Peyer's patch (tissue), 4 donors: ENCODE data around the gene PGAM2. TPM values are rescaled to one million over a fixed set of nuclear protein-coding genes. Genes with fewer than 3 reads are reported as not detected.

Source experiments
- DNase-seq, 3 donors: peaks; one replicate each; pipeline ENCODE4 v3.0.0-alpha.2; 2017 to 2019
- H3K27ac ChIP-seq, 4 donors: fragments of 200-600 bp; sonication (generic); one replicate each; pipeline ENCODE4 v1.5.1; 2016 to 2019
- H3K27me3 ChIP-seq, 2 donors: fragments of 200-600 bp; sonication (generic); one replicate each; pipeline ENCODE4 v1.5.1; 2019
- H3K36me3 ChIP-seq, 3 donors: fragments of 200-600 bp; sonication (generic); one replicate each; pipeline ENCODE4 v1.5.1; 2016 to 2019
- H3K4me1 ChIP-seq, 4 donors: fragments of 200-600 bp; sonication (generic); one replicate each; pipeline ENCODE4 v1.5.1; 2016 to 2019
- H3K4me3 ChIP-seq, 4 donors: fragments of 200-600 bp; sonication (generic); 1 replicate in 3 of 4; 2 replicates in 1 of 4; pipeline ENCODE4 v1.5.1; 2016 to 2019; ENCODE audit warnings: mild to moderate bottlenecking in 1 of 4
- H3K9me3 ChIP-seq, 4 donors: fragments of 200-600 bp; sonication (generic); one replicate each; pipeline ENCODE4 v1.5.1; 2016 to 2019; ENCODE audit warnings: mild to moderate bottlenecking in 1 of 4
- POLR2A ChIP-seq, 2 donors: fragments of 450-650 bp; IDR thresholded peaks; one replicate each; pipeline ENCODE4 v1.5.1; 2017; ENCODE audit warnings: antibody characterized with exemption in 2 of 2, mild to moderate bottlenecking in 2 of 2, moderate library complexity in 2 of 2
- total RNA-seq, 4 donors: library from RNA; depleted of rRNA; stranded (reverse); fragments of >200 nt; gene quantifications; one replicate each; pipeline ENCODE4 v1.1.0, GENCODE V29; 2016
- TF ChIP-seq, protein P1 (sequence below), 6 experiments: fragments of 450-650 bp in 4 of 6; fragments of 200-600 bp in 2 of 6; sonication (generic) in 1 of 6; IDR thresholded peaks; one replicate each; pipeline ENCODE4 v1.5.1; 2017 to 2019; ENCODE audit warnings: antibody characterized with exemption in 6 of 6, mild to moderate bottlenecking in 3 of 6, moderate library complexity in 1 of 6

The PGAM2 gene
- total RNA-seq, 4 donors from 2014 or later, result 1.2 to 4.1 TPM; not detected in 2

DNA sequence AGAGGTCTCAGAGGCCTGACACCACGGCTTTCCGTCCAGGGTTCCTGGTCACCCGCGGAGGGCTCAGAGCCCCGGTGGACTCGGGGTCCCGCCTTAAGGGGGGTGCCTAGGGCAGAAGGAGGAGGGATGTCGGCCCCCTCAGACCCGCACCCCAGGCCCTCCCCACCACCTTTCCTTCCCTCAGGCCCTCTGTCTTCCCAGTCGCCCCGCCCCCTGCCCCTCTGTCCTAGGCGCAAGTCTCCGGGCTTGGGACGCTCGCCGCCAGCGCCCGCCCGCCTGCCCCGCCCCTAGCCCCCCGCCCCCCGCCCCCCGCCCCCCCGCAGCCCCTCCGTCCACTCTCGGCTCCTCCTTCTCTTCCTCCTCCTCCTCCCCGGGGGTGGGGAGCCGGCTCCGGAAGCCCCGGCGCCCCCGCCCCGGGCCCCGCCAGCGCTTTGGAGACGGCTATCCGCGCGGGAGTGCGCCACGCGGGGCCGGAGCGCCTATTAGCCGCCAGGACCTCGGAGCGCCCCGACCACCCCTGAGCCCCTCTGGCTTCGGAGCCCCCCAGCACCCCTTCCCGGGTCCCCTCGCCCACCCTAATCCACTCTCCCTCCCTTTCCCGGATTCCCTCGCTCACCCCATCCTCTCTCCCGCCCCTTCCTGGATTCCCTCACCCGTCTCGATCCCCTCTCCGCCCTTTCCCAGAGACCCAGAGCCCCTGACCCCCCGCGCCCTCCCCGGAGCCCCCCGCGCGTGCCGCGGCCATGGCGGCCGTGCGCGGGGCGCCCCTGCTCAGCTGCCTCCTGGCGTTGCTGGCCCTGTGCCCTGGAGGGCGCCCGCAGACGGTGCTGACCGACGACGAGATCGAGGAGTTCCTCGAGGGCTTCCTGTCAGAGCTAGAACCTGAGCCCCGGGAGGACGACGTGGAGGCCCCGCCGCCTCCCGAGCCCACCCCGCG, 38.8 kb upstream of the PGAM2 start, which contains the start of gene AEBP1:
TSS of gene AEBP1 (plus strand) at position 423 of the 937 bp plus-strand sequence. CDS start at position 744, 321 bp downstream.
- Histone ChIP-seq H3K36me3 (peaks cover 0 to 5% (median 0%) of the 10 kb centered on the region in 3 donors), H3K4me3 (peak within 1 kb of the TSS; percentile 28 to 60 (median 54)), H3K27ac (peak within 1 kb of the TSS; percentile 64 to 85 (median 74)), H3K9me3 (no peaks in the 10 kb centered on the region), H3K27me3 (peaks cover 0 to 6% of the 10 kb centered on the region in 2 donors), H3K4me1 (no peaks in the 10 kb centered on the region)
- TF ChIP-seq, protein P1, sequence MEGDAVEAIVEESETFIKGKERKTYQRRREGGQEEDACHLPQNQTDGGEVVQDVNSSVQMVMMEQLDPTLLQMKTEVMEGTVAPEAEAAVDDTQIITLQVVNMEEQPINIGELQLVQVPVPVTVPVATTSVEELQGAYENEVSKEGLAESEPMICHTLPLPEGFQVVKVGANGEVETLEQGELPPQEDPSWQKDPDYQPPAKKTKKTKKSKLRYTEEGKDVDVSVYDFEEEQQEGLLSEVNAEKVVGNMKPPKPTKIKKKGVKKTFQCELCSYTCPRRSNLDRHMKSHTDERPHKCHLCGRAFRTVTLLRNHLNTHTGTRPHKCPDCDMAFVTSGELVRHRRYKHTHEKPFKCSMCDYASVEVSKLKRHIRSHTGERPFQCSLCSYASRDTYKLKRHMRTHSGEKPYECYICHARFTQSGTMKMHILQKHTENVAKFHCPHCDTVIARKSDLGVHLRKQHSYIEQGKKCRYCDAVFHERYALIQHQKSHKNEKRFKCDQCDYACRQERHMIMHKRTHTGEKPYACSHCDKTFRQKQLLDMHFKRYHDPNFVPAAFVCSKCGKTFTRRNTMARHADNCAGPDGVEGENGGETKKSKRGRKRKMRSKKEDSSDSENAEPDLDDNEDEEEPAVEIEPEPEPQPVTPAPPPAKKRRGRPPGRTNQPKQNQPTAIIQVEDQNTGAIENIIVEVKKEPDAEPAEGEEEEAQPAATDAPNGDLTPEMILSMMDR (IDR thresholded peaks at IDR 0.05), result no peak
- no peak for TF ChIP-seq POLR2A (IDR thresholded peaks at IDR 0.05)
- DNase-seq, result peak in 1 of 3 donors; percentile 41

DNA sequence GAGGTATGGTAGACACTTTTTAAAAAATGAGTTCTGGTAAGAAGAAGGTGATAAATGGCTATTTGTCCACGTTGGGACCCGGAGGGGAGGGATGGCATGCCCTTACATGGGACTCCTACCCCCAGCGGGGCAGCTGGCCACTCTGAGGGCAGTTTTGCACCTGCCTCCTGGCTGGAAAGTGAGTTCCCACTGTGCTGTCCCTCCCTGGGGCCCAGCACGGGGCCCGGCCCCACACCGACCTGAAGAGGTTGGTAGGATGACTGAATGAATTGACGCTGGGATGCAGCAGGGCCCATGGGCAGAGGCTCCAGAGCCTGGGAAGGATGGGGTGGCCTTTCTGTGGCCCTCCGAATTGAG, 38.2 kb upstream of the PGAM2 start:
- Histone ChIP-seq H3K27ac (peak overlapping the region; percentile 64 to 85 (median 74)), H3K4me3 (peak overlapping the region in 2 of 4 donors; percentile 53 to 60), H3K4me1 (no peaks in the 10 kb centered on the region), H3K27me3 (peaks cover 0 to 6% of the 10 kb centered on the region in 2 donors), H3K36me3 (no peaks in the 10 kb centered on the region), H3K9me3 (no peaks in the 10 kb centered on the region)
- TF ChIP-seq POLR2A (IDR thresholded peaks at IDR 0.05), result no peak
- TF ChIP-seq, protein P1 (IDR thresholded peaks at IDR 0.05), result no peak
- DNase-seq, result no peak

DNA sequence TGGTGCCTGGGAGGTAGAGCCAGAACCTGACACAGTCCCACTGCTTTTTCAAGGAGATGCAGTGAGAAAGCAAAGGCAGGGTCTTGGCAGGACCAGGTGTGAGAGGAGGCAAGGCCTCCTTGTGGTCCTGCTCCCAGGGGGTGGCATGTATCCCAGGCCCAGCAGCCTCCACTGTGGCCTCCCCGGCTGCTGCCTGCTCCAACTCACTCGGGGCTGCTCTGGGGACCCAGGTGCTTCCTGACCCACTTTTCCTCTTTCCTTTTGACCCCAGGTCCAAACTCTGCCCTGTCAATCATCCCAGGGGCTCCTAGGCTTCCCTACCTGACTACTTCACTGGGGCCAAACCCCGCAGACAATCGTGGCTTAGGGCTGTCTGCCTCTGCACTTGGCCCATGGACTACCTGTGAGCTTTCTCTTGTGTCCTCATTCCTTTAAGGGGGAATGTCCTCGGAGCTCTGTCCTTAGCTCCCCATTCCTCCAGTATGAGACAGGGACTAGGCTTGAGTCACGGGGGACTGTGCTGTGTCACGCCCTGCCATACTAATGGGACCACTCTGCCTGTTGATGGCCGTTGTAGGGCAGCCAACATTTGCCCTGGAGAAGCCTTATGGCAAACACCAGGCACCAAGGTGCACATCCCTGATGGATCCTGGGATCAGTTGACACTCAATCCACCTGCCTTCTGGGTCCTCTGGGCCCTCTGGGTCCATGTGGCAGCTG, 37.6 kb upstream of the PGAM2 start:
- Histone ChIP-seq H3K27me3 (peaks cover 0 to 6% of the 10 kb centered on the region in 2 donors), H3K4me3 (no peak overlapping the region), H3K27ac (peak overlapping the region in 3 of 4 donors; percentile 71 to 85 (median 76)), H3K36me3 (no peaks in the 10 kb centered on the region), H3K4me1 (peaks cover 0 to under 1% (median 0%) of the 10 kb centered on the region in 4 donors), H3K9me3 (no peaks in the 10 kb centered on the region)
- no peak for DNase-seq
- no peak for TF ChIP-seq POLR2A (IDR thresholded peaks at IDR 0.05)
- TF ChIP-seq, protein P1 (IDR thresholded peaks at IDR 0.05), result no peak

DNA sequence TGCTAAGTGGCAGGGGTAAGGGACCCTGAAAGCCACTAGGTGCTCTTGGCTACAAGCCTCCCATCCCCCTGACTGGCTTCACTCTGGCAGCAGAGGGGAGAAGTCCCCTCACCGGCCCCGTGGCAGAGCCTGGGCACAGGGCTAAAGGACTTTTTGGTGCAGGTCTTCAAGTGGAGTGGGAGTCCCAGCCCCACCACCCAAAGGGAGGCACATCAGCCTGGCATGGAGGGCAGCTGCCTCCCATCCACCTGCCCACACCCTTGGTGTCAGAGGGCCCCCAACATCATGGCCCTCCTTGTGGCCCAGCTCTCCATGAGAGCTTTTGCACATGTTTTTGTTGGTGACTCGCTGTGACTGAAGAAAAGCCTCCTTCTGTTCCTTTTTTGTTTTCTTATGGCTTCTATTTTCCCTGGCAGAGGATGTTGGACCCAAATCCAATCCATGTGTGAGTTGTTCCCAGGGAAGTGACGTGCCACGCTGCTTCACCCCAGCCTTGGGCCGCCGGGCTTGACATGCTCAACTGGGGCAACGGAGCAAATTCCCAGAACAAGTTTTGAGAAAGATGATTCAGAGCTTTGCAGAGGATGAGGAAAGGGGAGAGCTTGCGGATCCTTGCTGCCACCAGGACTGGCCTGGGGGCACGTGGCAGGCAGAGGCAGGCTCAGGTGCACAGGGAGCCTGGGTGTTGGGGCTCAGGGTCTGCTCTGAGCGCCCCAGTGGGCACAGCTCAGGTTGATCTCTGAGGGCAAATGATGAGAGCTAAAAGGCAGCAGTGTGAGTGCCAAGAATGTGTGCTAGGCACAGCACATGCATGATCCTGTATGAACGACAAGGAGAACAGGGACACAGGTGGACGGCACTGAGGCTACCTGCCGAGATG, 36.8 kb upstream of the PGAM2 start:
- H3K27ac ChIP-seq, result peak overlapping the region; percentile 26 to 66 (median 52)
- H3K4me3 ChIP-seq, result no peak overlapping the region
- H3K4me1 ChIP-seq, result peaks cover 0 to 5% (median 0%) of the 10 kb centered on the region in 4 donors
- H3K27me3 ChIP-seq, result peaks cover 0 to 6% of the 10 kb centered on the region in 2 donors
- TF ChIP-seq POLR2A (IDR thresholded peaks at IDR 0.05), result no peak
- TF ChIP-seq, protein P1 (IDR thresholded peaks at IDR 0.05), result no peak
- no peak for DNase-seq
- no peaks in the 10 kb centered on the region for H3K9me3 ChIP-seq
- no peaks in the 10 kb centered on the region for H3K36me3 ChIP-seq
